Neural progenitor cell (in vitro differentiated cells): Measurements from ENCODE around the gene ADAMTSL5. TPM values are rescaled to one million over a fixed set of nuclear protein-coding genes. Genes with fewer than 3 reads are reported as not detected.

Source experiments
- DNase-seq: peaks from one replicate; pipeline ENCODE4 v3.0.0-alpha.2; 2016; ENCODE audit warnings: low spot score
- H2AFZ ChIP-seq: fragments of 200-600 bp; sonication (generic); replicated peaks from 2 replicates; pipeline ENCODE4 v1.6.1; 2016; ENCODE audit warnings: antibody characterized with exemption
- H3F3A ChIP-seq: fragments of 200-600 bp; sonication (generic); 2 replicates; pipeline ENCODE4 v1.6.1; 2016; ENCODE audit warnings: antibody characterized with exemption, low read depth
- H3K27ac ChIP-seq: fragments of 200-600 bp; sonication (generic); 2 replicates; pipeline ENCODE4 v1.5.1; 2016; ENCODE audit warnings: mild to moderate bottlenecking
- H3K27me3 ChIP-seq: fragments of 200-600 bp; sonication (generic); 2 replicates; pipeline ENCODE4 v1.6.1; 2016; ENCODE audit warnings: mild to moderate bottlenecking, moderate library complexity
- H3K36me3 ChIP-seq: fragments of 200-600 bp; sonication (generic); 2 replicates; pipeline ENCODE4 v1.5.1; 2016
- H3K4me1 ChIP-seq: fragments of 200-600 bp; sonication (generic); 2 replicates; pipeline ENCODE4 v1.6.1; 2016; ENCODE audit warnings: mixed run types
- H3K4me2 ChIP-seq: fragments of 200-600 bp; sonication (generic); 2 replicates; pipeline ENCODE4 v1.6.1; 2016
- H3K4me3 ChIP-seq: fragments of 200-600 bp; sonication (generic); 2 replicates; pipeline ENCODE4 v1.5.1; 2016
- H3K79me2 ChIP-seq: fragments of 200-600 bp; sonication (generic); 2 replicates; pipeline ENCODE4 v1.6.1; 2016; ENCODE audit warnings: low read depth
- H3K9ac ChIP-seq: fragments of 200-600 bp; sonication (generic); 2 replicates; pipeline ENCODE4 v1.6.1; 2016
- H3K9me3 ChIP-seq: fragments of 200-600 bp; sonication (generic); 2 replicates; pipeline ENCODE4 v1.5.1; 2016; ENCODE audit warnings: low read depth
- H4K20me1 ChIP-seq: fragments of 200-600 bp; sonication (generic); 2 replicates; pipeline ENCODE4 v1.6.1; 2016; ENCODE audit warnings: low read depth
- H3K27ac Mint-ChIP-seq: 3 replicates; pipeline ENCODE4 v1.8.0; 2021; ENCODE audit warnings: mixed read lengths
- H3K27me3 Mint-ChIP-seq: 2 replicates; pipeline ENCODE4 v1.8.0; 2022; ENCODE audit warnings: low read depth, mild to moderate bottlenecking, inconsistent platforms, moderate library complexity, mixed read lengths; ENCODE audit not compliant: insufficient read depth
- H3K36me3 Mint-ChIP-seq: 3 replicates; pipeline ENCODE4 v1.8.0; 2021; ENCODE audit warnings: mixed read lengths
- H3K4me1 Mint-ChIP-seq: 3 replicates; pipeline ENCODE4 v1.8.0; 2021; ENCODE audit warnings: mixed read lengths
- H3K4me3 Mint-ChIP-seq: 3 replicates; pipeline ENCODE4 v1.8.0; 2021; ENCODE audit warnings: mild to moderate bottlenecking, moderate library complexity, mixed read lengths
- H3K9me3 Mint-ChIP-seq: 3 replicates; pipeline ENCODE4 v1.8.0; 2020; ENCODE audit warnings: mixed read lengths
- CTCF ChIP-seq: fragments of 200-600 bp; sonication (generic); IDR thresholded peaks from 2 replicates; pipeline ENCODE4 v1.5.1; 2017; ENCODE audit warnings: antibody characterized with exemption, mild to moderate bottlenecking
- EZH2 ChIP-seq: fragments of 200-600 bp; sonication (generic); IDR thresholded peaks from 2 replicates; pipeline ENCODE4 v1.6.1; 2017; ENCODE audit warnings: antibody characterized with exemption, mild to moderate bottlenecking, moderate library complexity
- EZH2phosphoT487 ChIP-seq: fragments of 200-600 bp; sonication (generic); IDR thresholded peaks from 2 replicates; pipeline ENCODE4 v1.6.1; 2017; ENCODE audit warnings: antibody characterized with exemption
- total RNA-seq: library from RNA; depleted of rRNA; stranded (reverse); fragments of >200 nt; gene quantifications from 2 replicates; pipeline ENCODE4 v1.2.3, GENCODE V29; 2015; ENCODE audit warnings: low replicate concordance

The ADAMTSL5 gene
- total RNA-seq: 0.12 and 0.13 TPM in 2 replicates

- H3K27ac ChIP-seq: no peak within 1 kb of the TSS
- no peaks in the 10 kb centered on the region for H3K36me3 ChIP-seq
- Mint-ChIP-seq H3K9me3 (no peaks in the 10 kb centered on the region), H3K4me3 (peak within 1 kb of the TSS; percentile 48), H3K4me1 (peaks cover 11% of the 10 kb centered on the region), H3K36me3 (no peaks in the 10 kb centered on the region), H3K27ac (no peak within 1 kb of the TSS), H3K27me3 (peaks cover 30% of the 10 kb centered on the region)
- peaks cover 81% of the 10 kb centered on the region for H3K27me3 ChIP-seq
- peaks cover 13% of the 10 kb centered on the region for H3K4me1 ChIP-seq
- H2AFZ ChIP-seq: no peak within 1 kb of the TSS
- TF ChIP-seq EZH2: peak; percentile 72
- peak; percentile 61 for TF ChIP-seq EZH2phosphoT487
- TF ChIP-seq CTCF: no peak
- peaks cover 36% of the 10 kb centered on the region for H3F3A ChIP-seq
- no peaks in the 10 kb centered on the region for H3K9me3 ChIP-seq
- H4K20me1 ChIP-seq: peaks cover 3% of the 10 kb centered on the region
- H3K4me2 ChIP-seq: peak within 1 kb of the TSS; percentile 70
- DNase-seq: peak; percentile 45
- peak within 1 kb of the TSS; percentile 37 for H3K4me3 ChIP-seq
- no peaks in the 10 kb centered on the region for H3K79me2 ChIP-seq
- H3K9ac ChIP-seq: no peak within 1 kb of the TSS
Observed at GRCh38 chr19:1512671-1513498, at the start of gene ADAMTSL5. Gene ADAMTSL5 (minus strand): TSS chr19:1513019. CDS start chr19:1510943, 2,076 bp downstream.

GRCh38 chr19:1561236-1561842 lies 48.5 kb upstream of the ADAMTSL5 start:
- Histone ChIP-seq H3K36me3 (no peaks in the 10 kb centered on the region), H3K27me3 (no peaks in the 10 kb centered on the region), H3K4me1 (peaks cover 11% of the 10 kb centered on the region), H3K4me2 (no peak overlapping the region), H3K79me2 (peaks cover 96% of the 10 kb centered on the region), H3K4me3 (no peak overlapping the region), H3K9ac (no peak overlapping the region), H2AFZ (no peak overlapping the region), H3K9me3 (no peaks in the 10 kb centered on the region), H3K27ac (no peak overlapping the region), H4K20me1 (peaks cover 99% of the 10 kb centered on the region), H3F3A (peaks cover 7% of the 10 kb centered on the region)
- Mint-ChIP-seq H3K9me3 (no peaks in the 10 kb centered on the region), H3K36me3 (peaks cover 14% of the 10 kb centered on the region), H3K27ac (no peak overlapping the region), H3K27me3 (peaks cover 3% of the 10 kb centered on the region), H3K4me3 (no peak overlapping the region), H3K4me1 (peaks cover 23% of the 10 kb centered on the region)
- no peak for DNase-seq
- no peak for TF ChIP-seq EZH2
- TF ChIP-seq CTCF: no peak
- no peak for TF ChIP-seq EZH2phosphoT487

DNA sequence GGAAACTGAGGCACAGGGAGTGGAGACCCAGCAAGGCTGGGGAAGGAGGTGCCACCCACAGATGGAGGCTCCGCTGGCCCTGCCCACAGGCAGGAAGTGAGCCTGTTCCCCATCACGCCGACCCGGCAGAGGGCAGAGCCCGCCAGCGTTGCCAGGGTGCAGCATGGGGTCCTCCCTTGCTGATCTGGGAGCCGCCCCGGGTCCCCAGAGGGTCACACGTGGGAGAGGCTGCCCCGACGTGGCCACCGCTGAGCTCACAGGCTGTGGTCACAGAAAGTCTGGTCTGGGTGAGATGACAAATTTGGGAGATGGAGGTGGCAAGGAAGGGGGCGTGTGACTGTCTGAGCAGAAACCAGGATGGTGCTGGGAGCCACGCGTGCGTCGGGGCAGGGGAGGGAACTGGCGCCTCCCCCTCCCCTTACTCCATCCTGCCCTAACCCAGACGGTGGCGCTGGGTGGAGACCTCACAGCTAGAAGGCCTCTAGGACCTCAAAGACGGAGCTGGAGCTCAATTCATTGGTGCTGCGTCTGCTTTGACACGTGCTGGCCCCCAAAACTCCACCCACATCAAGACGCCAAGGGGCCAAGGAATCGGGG lies 47.6 kb upstream of the ADAMTSL5 start:
- no peak for TF ChIP-seq EZH2phosphoT487
- TF ChIP-seq CTCF: no peak
- no peak for TF ChIP-seq EZH2
- Histone ChIP-seq H3F3A (peaks cover 7% of the 10 kb centered on the region), H3K4me1 (peaks cover 3% of the 10 kb centered on the region), H2AFZ (no peak overlapping the region), H3K4me2 (no peak overlapping the region), H3K4me3 (no peak overlapping the region), H4K20me1 (peaks cover 92% of the 10 kb centered on the region), H3K9ac (no peak overlapping the region), H3K79me2 (peaks cover 86% of the 10 kb centered on the region), H3K27ac (no peak overlapping the region), H3K36me3 (no peaks in the 10 kb centered on the region), H3K9me3 (no peaks in the 10 kb centered on the region), H3K27me3 (no peaks in the 10 kb centered on the region)
- H3K4me1 Mint-ChIP-seq: peaks cover 23% of the 10 kb centered on the region
- H3K27me3 Mint-ChIP-seq: peaks cover 3% of the 10 kb centered on the region
- H3K4me3 Mint-ChIP-seq: no peak overlapping the region
- H3K9me3 Mint-ChIP-seq: no peaks in the 10 kb centered on the region
- peaks cover 12% of the 10 kb centered on the region for H3K36me3 Mint-ChIP-seq
- DNase-seq: no peak
- no peak overlapping the region for H3K27ac Mint-ChIP-seq
